HepG2 (cell line): ENCODE data around the gene MAB21L4. TPM values are rescaled to one million over a fixed set of nuclear protein-coding genes. Genes with fewer than 3 reads are reported as not detected.

ENCODE experiments used
- ATAC-seq: fragments of 200-7000 bp; cut with Tn5 transposase; 3 replicates; pipeline ENCODE4 v1.9.1; 2020; ENCODE audit warnings: mild to moderate bottlenecking, moderate library complexity
- BruUV-seq: library from RNA; stranded (reverse); fragments of 400-500 nt; replicated peaks from 2 replicates; lab custom pipeline; 2021; lab: Mats Ljungman, UMichigan
- CTCF ChIA-PET: fragments of 300-600 bp; formaldehyde crosslinking; extraction: SDS; loops from one replicate; lab custom pipeline; 2021; ENCODE audit warnings: low total read pairs, inconsistent platforms, low intra/inter-chr PET ratio; lab: Yijun Ruan, JAX
- POLR2A ChIA-PET: fragments of 350-600 bp; sonication (Branson Sonifier 250); formaldehyde crosslinking; loops from one replicate; lab custom pipeline; 2020; ENCODE audit warnings: antibody characterized with exemption, inconsistent platforms; lab: Yijun Ruan, JAX
- DNase-seq: peaks from one replicate; pipeline ENCODE4 v3.0.0-alpha.2; 2015; ENCODE audit warnings: low spot score
- FAIRE-seq: peaks from 3 replicates; lab custom pipeline; 2011; peaks lifted over from hg19 to GRCh38; lab: Jason Lieb, UNC
- H2AFZ ChIP-seq: one replicate; pipeline ENCODE4 v1.6.1; 2011; ENCODE audit warnings: low read length, inconsistent platforms
- H3K27ac ChIP-seq: fragments of 300-600 bp; 3 replicates; pipeline ENCODE4 v1.8.0; 2011; ENCODE audit warnings: mixed run types, mild to moderate bottlenecking, mixed read lengths, low read length, inconsistent platforms; ENCODE audit not compliant: insufficient read depth; ENCODE audit errors: extremely low read length
- H3K27me3 ChIP-seq, 2 experiments: fragments of 200-600 bp in 1 of 2; 2 replicates in 1 of 2; 3 replicates in 1 of 2; pipeline versions ENCODE4 v1.6.0 to v1.8.0; 2011; ENCODE audit warnings: low read length in 2 of 2, mild to moderate bottlenecking in 2 of 2, moderate library complexity in 2 of 2, inconsistent platforms in 1 of 2; ENCODE audit not compliant: insufficient read depth in 2 of 2, control insufficient read depth in 1 of 2
- H3K36me3 ChIP-seq, 2 experiments: fragments of 200-600 bp in 1 of 2; replicated peaks in 1 of 2; 2 replicates in 1 of 2; 3 replicates in 1 of 2; pipeline versions ENCODE4 v1.5.1 to v1.8.0; 2011; ENCODE audit warnings: low read length in 2 of 2, inconsistent platforms in 1 of 2; ENCODE audit not compliant: insufficient read depth in 2 of 2, control insufficient read depth in 1 of 2
- H3K4me1 ChIP-seq: 2 replicates; pipeline ENCODE4 v1.5.1; 2012; ENCODE audit warnings: low read length, inconsistent platforms; ENCODE audit not compliant: insufficient read depth
- H3K4me2 ChIP-seq: 2 replicates; pipeline ENCODE4 v1.6.0; 2011; ENCODE audit warnings: low read depth, low read length, inconsistent platforms
- H3K4me3 ChIP-seq, 3 experiments: fragments of 200-600 bp in 1 of 3; sonication (generic), shearing (Covaris generic) in 1 of 3; replicated peaks in 1 of 3; 2 replicates each; pipeline ENCODE4 v1.5.1; 2011 to 2016; ENCODE audit warnings: low read length in 3 of 3, inconsistent platforms in 2 of 3, low read depth in 2 of 3, mild to moderate bottlenecking in 2 of 3, control low read depth in 1 of 3, mixed read lengths in 1 of 3; ENCODE audit not compliant: insufficient read depth in 1 of 3
- H3K79me2 ChIP-seq: one replicate; pipeline ENCODE4 v1.6.1; 2011; ENCODE audit warnings: low read length, inconsistent platforms; ENCODE audit not compliant: insufficient read depth
- H3K9ac ChIP-seq: 2 replicates; pipeline ENCODE4 v1.6.0; 2011; ENCODE audit warnings: mild to moderate bottlenecking, low read depth, low read length, inconsistent platforms; ENCODE audit not compliant: insufficient read depth
- H3K9me3 ChIP-seq: 2 replicates; pipeline ENCODE4 v1.5.1; 2012; ENCODE audit warnings: mild to moderate bottlenecking, low read length
- H4K20me1 ChIP-seq: 2 replicates; pipeline ENCODE4 v1.6.0; 2011; ENCODE audit warnings: inconsistent platforms, mild to moderate bottlenecking, low read length, moderate library complexity; ENCODE audit not compliant: insufficient read depth
- ATF7 ChIP-seq, 2 experiments: fragments of 450-650 bp in 1 of 2; sonication (generic) in 1 of 2; formaldehyde crosslinking in 1 of 2; IDR thresholded peaks; 2 replicates each; pipeline versions ENCODE4 v1.4.0 to v1.6.1; 2016 to 2020; ENCODE audit warnings: antibody characterized with exemption in 1 of 2, mild to moderate bottlenecking in 1 of 2, missing genetic modification reagents in 1 of 2
- CREB1 ChIP-seq, 2 experiments: fragments of 450-650 bp in 1 of 2; IDR thresholded peaks; 2 replicates each; pipeline ENCODE4 v1.6.1; 2016 to 2017; ENCODE audit warnings: control low read depth in 1 of 2, mild to moderate bottlenecking in 1 of 2, missing compliant biosample characterization in 1 of 2, missing genetic modification characterization in 1 of 2
- GLI4 ChIP-seq: sonication (generic); formaldehyde crosslinking; IDR thresholded peaks from 2 replicates; pipeline ENCODE4 v1.5.1; 2020; ENCODE audit warnings: missing genetic modification reagents, mild to moderate bottlenecking, moderate library complexity, borderline replicate concordance
- HNRNPUL1 ChIP-seq: fragments of 200-400 bp; formaldehyde crosslinking; IDR thresholded peaks from 2 replicates; pipeline ENCODE4 v1.6.1; 2017; ENCODE audit warnings: low read depth, mild to moderate bottlenecking, low read length, moderate library complexity
- HOMEZ ChIP-seq: IDR thresholded peaks from 2 replicates; pipeline ENCODE4 v1.6.1; 2016; ENCODE audit warnings: low read depth
- NR2C2 ChIP-seq: sonication (generic); formaldehyde crosslinking; IDR thresholded peaks from 2 replicates; pipeline ENCODE4 v1.4.0; 2020; ENCODE audit warnings: missing genetic modification reagents, mild to moderate bottlenecking, moderate library complexity, borderline replicate concordance
- SCMH1 ChIP-seq: sonication (generic); formaldehyde crosslinking; IDR thresholded peaks from 2 replicates; pipeline ENCODE4 v1.9.0; 2021; ENCODE audit warnings: missing genetic modification reagents, mild to moderate bottlenecking, borderline replicate concordance
- SNRNP70 ChIP-seq: fragments of 200-400 bp; formaldehyde crosslinking; IDR thresholded peaks from 2 replicates; pipeline ENCODE4 v1.6.1; 2017; ENCODE audit warnings: mild to moderate bottlenecking, low read depth, low read length, moderate library complexity
- ZBTB8A ChIP-seq: sonication (generic); formaldehyde crosslinking; IDR thresholded peaks from 2 replicates; pipeline ENCODE4 v1.4.0; 2020; ENCODE audit warnings: mild to moderate bottlenecking, low read depth, missing genetic modification reagents, borderline replicate concordance
- ZNF800 ChIP-seq: sonication (generic); formaldehyde crosslinking; IDR thresholded peaks from 2 replicates; pipeline ENCODE4 v1.4.0; 2020; ENCODE audit warnings: missing genetic modification reagents
- WGBS: methylation state at CpG from one replicate; pipeline ENCODE4 v1.1.6; 2017; ENCODE audit warnings: low lambda C conversion rate; 5-methylcytosine and 5-hydroxymethylcytosine counted together
- in situ Hi-C: cut with HindIII; loops from 2 replicates; pipeline ENCODE4 v1.10.0; 2017; ENCODE audit warnings: low pct_unique_long_range_greater_than_20kb; ENCODE audit not compliant: extremely low pct_ligation_motif_present
- intact Hi-C: fragments of 100-400 bp; cut with micrococcal nuclease; formaldehyde crosslinking; loops from one replicate; pipeline ENCODE4 v1.10.0; 2022; ENCODE audit not compliant: unreplicated experiment
- polyA plus RNA-seq, 8 experiments: library from polyadenylated mRNA; depleted of rRNA in 3 of 8; stranded (reverse) in 7 of 8; unstranded in 1 of 8; fragments of >200 nt; fragmentation: Illumina TruSeq in 4 of 8; extraction: Trizol in 4 of 8; gene quantifications; 2 replicates each; pipeline versions ENCODE4 v1.2.1 to v1.2.3, GENCODE V29; 2011 to 2016; ENCODE audit warnings: low read depth in 4 of 8, missing spikeins in 1 of 8, mixed read lengths in 1 of 8; ENCODE audit not compliant: insufficient read depth in 1 of 8
- total RNA-seq, 5 experiments: library from RNA; depleted of rRNA; stranded (reverse); fragments of >200 nt; fragmentation: Illumina TruSeq; extraction: Trizol; gene quantifications; 2 replicates each; pipeline ENCODE4 v1.2.3, GENCODE V29; 2016; ENCODE audit warnings: low read depth in 1 of 5
- TF ChIP-seq, protein P1 (sequence below): sonication (generic); formaldehyde crosslinking; IDR thresholded peaks from 2 replicates; pipeline ENCODE4 v1.5.1; 2020; ENCODE audit warnings: mild to moderate bottlenecking, missing genetic modification reagents

MAB21L4 gene
- total and polyA plus RNA-seq, 2 of the 13 experiments (the other 11 are each of a cell fraction or from before 2014, with no cell fraction given): 3.0 to 14.0 TPM

DNA sequence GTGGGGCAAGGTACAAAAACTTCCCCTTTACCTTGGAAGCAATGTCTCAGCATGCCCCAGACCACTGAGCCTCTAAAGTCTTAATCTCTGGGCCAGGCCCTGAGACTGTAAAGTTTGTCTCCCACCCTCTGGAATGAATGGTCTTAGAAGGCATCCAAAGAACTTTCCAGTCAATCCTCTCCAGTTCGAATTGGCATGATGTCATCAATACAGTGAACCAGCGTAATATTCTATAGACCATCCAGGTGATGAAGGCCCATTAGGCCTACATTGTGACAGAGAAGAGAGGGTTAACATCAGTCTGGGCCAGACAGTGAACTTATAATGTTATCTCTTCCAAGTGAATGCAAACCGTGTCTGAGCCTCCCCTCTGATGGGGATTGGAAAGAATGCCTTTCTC, 11.2 kb downstream of the MAB21L4 start:
- CTCF ChIA-PET: no interaction called here
- H3K4me1 ChIP-seq: peaks cover 41% of the 10 kb centered on the region

GRCh38 chr2:240884221-240884620, 11.7 kb downstream of the MAB21L4 start:
- in situ Hi-C loops (no loop called here), intact Hi-C loops (no loop called here)
- POLR2A ChIA-PET: no interaction called here
- CTCF ChIA-PET: no interaction called here
- H3K4me1 ChIP-seq: peaks cover 36% of the 10 kb centered on the region
- H2AFZ ChIP-seq: no peak overlapping the region
- H3K27ac ChIP-seq: no peak overlapping the region
- no peak for FAIRE-seq
- H3K4me3 ChIP-seq: no peak overlapping the region
- no peaks in the 10 kb centered on the region for H3K27me3 ChIP-seq
- no peaks in the 10 kb centered on the region for H3K9me3 ChIP-seq
- no peak overlapping the region for H3K4me2 ChIP-seq
- no TSS peak for BruUV-seq
- ATAC-seq: no peak
- no peaks in the 10 kb centered on the region for H3K79me2 ChIP-seq
- H4K20me1 ChIP-seq: no peaks in the 10 kb centered on the region
- H3K9ac ChIP-seq: no peak overlapping the region
- H3K36me3 ChIP-seq: no peaks in the 10 kb centered on the region
- 81% methylated on average over 2 of the region's 2 CpGs for WGBS
- DNase-seq: no peak
- TF ChIP-seq HNRNPUL1 (no peak), SNRNP70 (no peak), SCMH1 (CRISPR knock-in tag) (no peak), GLI4 (no peak), HOMEZ (CRISPR knock-in tag) (no peak), ZBTB8A (no peak)
- TF ChIP-seq, protein P1, sequence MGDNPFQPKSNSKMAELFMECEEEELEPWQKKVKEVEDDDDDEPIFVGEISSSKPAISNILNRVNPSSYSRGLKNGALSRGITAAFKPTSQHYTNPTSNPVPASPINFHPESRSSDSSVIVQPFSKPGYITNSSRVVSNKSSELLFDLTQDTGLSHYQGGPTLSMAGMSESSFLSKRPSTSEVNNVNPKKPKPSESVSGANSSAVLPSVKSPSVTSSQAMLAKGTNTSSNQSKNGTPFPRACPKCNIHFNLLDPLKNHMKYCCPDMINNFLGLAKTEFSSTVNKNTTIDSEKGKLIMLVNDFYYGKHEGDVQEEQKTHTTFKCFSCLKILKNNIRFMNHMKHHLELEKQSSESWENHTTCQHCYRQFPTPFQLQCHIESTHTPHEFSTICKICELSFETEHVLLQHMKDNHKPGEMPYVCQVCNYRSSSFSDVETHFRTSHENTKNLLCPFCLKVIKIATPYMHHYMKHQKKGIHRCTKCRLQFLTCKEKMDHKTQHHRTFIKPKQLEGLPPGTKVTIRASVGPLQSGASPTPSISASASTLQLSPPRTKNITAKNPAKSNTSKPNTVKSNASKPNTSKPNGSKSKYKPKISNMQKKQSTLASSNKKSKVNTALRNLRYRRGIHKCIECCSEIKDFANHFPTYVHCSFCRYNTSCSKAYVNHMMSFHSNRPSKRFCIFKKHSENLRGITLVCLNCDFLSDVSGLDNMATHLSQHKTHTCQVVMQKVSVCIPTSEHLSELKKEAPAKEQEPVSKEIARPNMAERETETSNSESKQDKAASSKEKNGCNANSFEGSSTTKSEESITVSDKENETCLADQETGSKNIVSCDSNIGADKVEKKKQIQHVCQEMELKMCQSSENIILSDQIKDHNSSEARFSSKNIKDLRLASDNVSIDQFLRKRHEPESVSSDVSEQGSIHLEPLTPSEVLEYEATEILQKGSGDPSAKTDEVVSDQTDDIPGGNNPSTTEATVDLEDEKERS (CRISPR knock-in tag): no peak

More for the DNA sequence above, 11.2 kb downstream of the MAB21L4 start:
- FAIRE-seq (no peak), DNase-seq (no peak)
- no peaks in the 10 kb centered on the region for H3K27me3 ChIP-seq
- no peak overlapping the region for H3K9ac ChIP-seq
- intact Hi-C loops (no loop called here), in situ Hi-C loops (no loop called here)
- no TSS peak for BruUV-seq
- no peak overlapping the region for H2AFZ ChIP-seq
- H4K20me1 ChIP-seq: no peaks in the 10 kb centered on the region
- no peak overlapping the region for H3K4me3 ChIP-seq
- no peak overlapping the region for H3K27ac ChIP-seq
- TF ChIP-seq CREB1 (IDR thresholded peaks at IDR 0.05) (peak; percentile 52), CREB1 (CRISPR knock-in tag; IDR thresholded peaks at IDR 0.05) (no peak), ATF7 (IDR thresholded peaks at IDR 0.05) (peak; percentile 95), ATF7 (CRISPR knock-in tag; IDR thresholded peaks at IDR 0.05) (no peak), ZNF800 (CRISPR knock-in tag) (no peak), NR2C2 (no peak)
- TF ChIP-seq, all 625 proteins: peak for 2
- no peaks in the 10 kb centered on the region for H3K36me3 ChIP-seq
- POLR2A ChIA-PET: interaction anchor here (1.2 kb wide), 1 partner anchor 11 kb away, joined by 4 read pairs; no protein-coding TSS in a partner anchor
- no peak overlapping the region for H3K4me2 ChIP-seq
- WGBS: 73% methylated on average over 2 of the region's 3 CpGs
- H3K79me2 ChIP-seq: no peaks in the 10 kb centered on the region
- no peaks in the 10 kb centered on the region for H3K9me3 ChIP-seq
- no peak for ATAC-seq
